IgD-negative memory B cell (primary cell): ENCODE data around the gene ATP10A. TPM values are rescaled to one million over a fixed set of nuclear protein-coding genes. Genes with fewer than 3 reads are reported as not detected.

ENCODE experiments used
- H3K27ac Mint-ChIP-seq, 3 donors: one replicate each; pipeline ENCODE4 v1.8.0; 2020 to 2022; ENCODE audit warnings: mild to moderate bottlenecking in 3 of 3, mixed read lengths in 3 of 3, moderate library complexity in 1 of 3
- H3K27me3 Mint-ChIP-seq: one replicate; pipeline ENCODE4 v1.8.0; 2021; ENCODE audit warnings: mixed read lengths
- H3K36me3 Mint-ChIP-seq: one replicate; pipeline ENCODE4 v1.8.0; 2020; ENCODE audit warnings: mild to moderate bottlenecking, mixed read lengths
- H3K4me1 Mint-ChIP-seq, 3 donors: one replicate each; pipeline ENCODE4 v1.8.0; 2020 to 2022; ENCODE audit warnings: mixed read lengths in 3 of 3, mild to moderate bottlenecking in 1 of 3
- H3K4me3 Mint-ChIP-seq, 4 donors: one replicate each; pipeline ENCODE4 v1.8.0; 2020 to 2022; ENCODE audit warnings: mild to moderate bottlenecking in 4 of 4, mixed read lengths in 4 of 4, moderate library complexity in 3 of 4
- H3K9me3 Mint-ChIP-seq, 3 donors: one replicate each; pipeline ENCODE4 v1.8.0; 2020 to 2021; ENCODE audit warnings: mixed read lengths in 3 of 3, mild to moderate bottlenecking in 1 of 3
- polyA plus RNA-seq: library from polyadenylated mRNA; unstranded; fragments of 300-500 nt; fragmentation: Illumina TruSeq; gene quantifications from one replicate; pipeline ENCODE4 v1.2.3, GENCODE V29; 2021

ATP10A gene
- polyA plus RNA-seq, 1 donor from 2014 or later = 0.48 TPM

DNA sequence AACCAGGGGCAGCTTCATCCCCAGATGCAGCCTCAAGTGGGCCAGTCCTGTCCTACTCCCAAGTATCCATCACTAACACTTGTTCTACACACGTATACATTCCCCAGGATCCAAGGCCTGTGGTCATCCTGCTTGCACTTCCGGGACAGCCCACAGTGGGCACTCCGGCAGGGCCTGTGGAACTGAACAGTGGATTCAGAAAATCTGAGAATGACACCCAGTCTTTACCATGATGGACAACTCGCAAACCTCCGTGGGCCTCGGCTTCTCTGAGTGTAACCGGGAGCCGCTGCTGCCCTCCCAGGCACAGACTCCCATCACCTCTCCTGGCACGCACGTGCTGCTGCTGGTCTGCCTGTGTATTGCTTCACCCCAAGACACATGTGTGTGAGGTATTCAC is 59.6 kb downstream of the ATP10A start:
- no peak overlapping the region for H3K27ac Mint-ChIP-seq
- peaks cover 0 to 3% (median 0%) of the 10 kb centered on the region in 3 donors for H3K9me3 Mint-ChIP-seq
- no peak overlapping the region for H3K4me3 Mint-ChIP-seq
- peaks cover 1% of the 10 kb centered on the region for H3K36me3 Mint-ChIP-seq
- peaks cover 30% of the 10 kb centered on the region for H3K27me3 Mint-ChIP-seq
- peaks cover 11 to 16% (median 16%) of the 10 kb centered on the region in 3 donors for H3K4me1 Mint-ChIP-seq

GRCh38 chr15:25803036-25803435 is 60.1 kb downstream of the ATP10A start:
- H3K27ac Mint-ChIP-seq = no peak overlapping the region
- peak overlapping the region in 2 of 4 donors; percentile 65 to 85 for H3K4me3 Mint-ChIP-seq
- peaks cover 0 to 3% (median 0%) of the 10 kb centered on the region in 3 donors for H3K9me3 Mint-ChIP-seq
- H3K27me3 Mint-ChIP-seq = peaks cover 33% of the 10 kb centered on the region
- peaks cover 1% of the 10 kb centered on the region for H3K36me3 Mint-ChIP-seq
- peaks cover 12 to 16% (median 16%) of the 10 kb centered on the region in 3 donors for H3K4me1 Mint-ChIP-seq

DNA sequence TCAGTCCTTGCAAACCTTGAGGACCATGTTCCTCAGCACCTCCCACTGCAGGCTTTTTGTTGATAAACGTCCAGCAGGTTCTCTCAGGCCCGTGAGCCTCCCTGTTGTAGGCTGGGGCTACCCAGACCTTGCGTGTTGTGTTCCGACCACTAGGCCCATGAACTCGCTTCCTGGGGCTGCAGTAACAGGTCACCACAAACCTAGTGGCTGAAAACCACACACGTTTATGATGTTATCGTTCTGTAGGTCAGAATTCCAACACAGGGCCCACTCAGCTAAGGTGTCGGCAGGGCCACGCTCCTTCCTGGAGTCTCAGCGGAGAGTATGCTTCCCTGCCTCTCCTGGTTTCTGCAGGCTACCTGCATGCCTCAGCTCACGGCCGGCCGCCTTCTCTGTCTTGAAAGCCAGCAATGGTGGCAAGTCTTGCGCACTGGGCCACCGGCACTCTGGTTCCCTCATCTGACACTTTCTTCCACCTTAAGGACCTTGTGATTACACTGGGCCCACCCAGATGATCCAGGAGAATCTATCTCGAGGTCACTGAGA is 60.8 kb downstream of the ATP10A start:
- Mint-ChIP-seq H3K36me3 (peaks cover 1% of the 10 kb centered on the region), H3K4me3 (peak overlapping the region in 1 of 4 donors; percentile 85), H3K4me1 (peaks cover 15 to 16% (median 16%) of the 10 kb centered on the region in 3 donors), H3K27ac (peak overlapping the region in 1 of 3 donors; percentile 19), H3K27me3 (peaks cover 35% of the 10 kb centered on the region), H3K9me3 (peaks cover 0 to 3% (median 0%) of the 10 kb centered on the region in 3 donors)

DNA sequence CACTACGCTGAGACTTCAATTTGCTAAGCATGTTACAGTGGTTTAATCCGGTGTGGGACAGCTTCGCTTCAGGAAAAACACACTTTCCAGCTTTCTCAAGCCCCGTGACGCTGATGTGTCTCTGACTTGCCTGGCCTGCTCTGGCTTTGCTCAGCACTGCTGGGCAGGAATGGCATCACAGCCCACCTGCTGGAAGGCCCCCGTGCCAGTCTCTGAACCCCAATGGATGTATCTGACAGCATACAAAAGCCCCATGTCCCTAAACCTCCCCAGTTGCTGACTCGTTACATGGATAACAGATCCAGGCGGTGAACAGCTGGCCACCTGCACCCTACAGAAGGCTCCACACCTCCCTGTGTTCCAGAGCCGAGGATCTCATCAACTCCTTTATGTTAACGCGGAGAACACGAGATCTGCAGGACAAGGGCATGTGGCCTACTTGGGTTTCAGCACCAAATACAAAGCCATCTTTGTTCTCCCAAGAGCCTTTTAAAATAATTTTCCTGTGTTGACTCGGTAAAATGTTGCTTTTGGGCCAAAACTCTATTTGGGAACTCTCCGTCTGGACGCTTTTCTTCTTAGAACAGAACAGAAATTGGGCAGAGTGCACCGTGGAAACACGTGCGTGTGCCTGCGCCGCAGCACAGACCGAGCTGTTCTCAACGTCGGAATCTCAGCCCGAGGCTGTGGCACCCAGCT is 61.4 kb downstream of the ATP10A start:
- H3K36me3 Mint-ChIP-seq = peaks cover 1% of the 10 kb centered on the region
- peaks cover 0 to 5% (median 0%) of the 10 kb centered on the region in 3 donors for H3K9me3 Mint-ChIP-seq
- H3K4me3 Mint-ChIP-seq = no peak overlapping the region
- H3K27ac Mint-ChIP-seq = peak overlapping the region in 1 of 3 donors; percentile 19
- H3K4me1 Mint-ChIP-seq = peaks cover 15 to 16% (median 16%) of the 10 kb centered on the region in 3 donors
- H3K27me3 Mint-ChIP-seq = peaks cover 41% of the 10 kb centered on the region

DNA sequence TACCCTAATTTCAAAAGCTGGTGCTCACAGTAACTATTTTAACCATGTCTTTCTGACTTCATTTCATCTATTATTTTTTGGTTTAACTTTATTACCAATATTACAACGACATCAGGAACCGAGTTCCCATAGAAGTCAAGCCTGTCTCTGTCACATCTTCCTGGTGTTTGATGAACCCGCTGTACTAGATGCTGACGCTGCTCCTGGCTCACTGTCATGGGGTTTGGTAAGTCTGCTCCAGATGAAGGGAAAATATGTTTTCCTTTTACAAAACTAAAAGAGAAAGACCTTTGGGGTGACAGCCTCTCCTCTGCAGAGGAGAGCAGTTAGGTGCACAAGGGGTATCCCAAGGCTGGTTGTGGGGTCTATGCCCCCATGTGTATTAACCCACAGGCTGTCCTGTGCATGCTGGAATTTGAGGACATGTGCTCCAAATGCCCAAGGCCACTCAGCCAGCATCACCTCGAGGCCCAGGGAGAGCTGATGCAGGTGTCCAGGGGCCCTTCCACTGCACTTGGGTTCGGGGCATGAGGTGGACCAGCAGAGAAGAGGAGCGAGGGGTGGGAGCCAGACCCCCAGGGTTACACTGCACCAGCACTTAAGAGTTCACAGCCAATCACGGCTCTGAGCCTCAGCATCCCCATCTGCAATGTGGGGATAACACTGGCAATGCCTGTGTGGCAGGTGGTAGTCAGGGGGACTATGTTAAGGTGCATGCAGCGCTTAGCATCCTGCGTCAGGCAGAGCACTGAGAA is 62.2 kb downstream of the ATP10A start:
- Mint-ChIP-seq H3K4me1 (peaks cover 15 to 17% (median 17%) of the 10 kb centered on the region in 3 donors), H3K4me3 (peak overlapping the region in 1 of 4 donors; percentile 42), H3K36me3 (peaks cover 1% of the 10 kb centered on the region), H3K27me3 (peaks cover 38% of the 10 kb centered on the region), H3K27ac (no peak overlapping the region), H3K9me3 (peaks cover 0 to 5% (median 0%) of the 10 kb centered on the region in 3 donors)

DNA sequence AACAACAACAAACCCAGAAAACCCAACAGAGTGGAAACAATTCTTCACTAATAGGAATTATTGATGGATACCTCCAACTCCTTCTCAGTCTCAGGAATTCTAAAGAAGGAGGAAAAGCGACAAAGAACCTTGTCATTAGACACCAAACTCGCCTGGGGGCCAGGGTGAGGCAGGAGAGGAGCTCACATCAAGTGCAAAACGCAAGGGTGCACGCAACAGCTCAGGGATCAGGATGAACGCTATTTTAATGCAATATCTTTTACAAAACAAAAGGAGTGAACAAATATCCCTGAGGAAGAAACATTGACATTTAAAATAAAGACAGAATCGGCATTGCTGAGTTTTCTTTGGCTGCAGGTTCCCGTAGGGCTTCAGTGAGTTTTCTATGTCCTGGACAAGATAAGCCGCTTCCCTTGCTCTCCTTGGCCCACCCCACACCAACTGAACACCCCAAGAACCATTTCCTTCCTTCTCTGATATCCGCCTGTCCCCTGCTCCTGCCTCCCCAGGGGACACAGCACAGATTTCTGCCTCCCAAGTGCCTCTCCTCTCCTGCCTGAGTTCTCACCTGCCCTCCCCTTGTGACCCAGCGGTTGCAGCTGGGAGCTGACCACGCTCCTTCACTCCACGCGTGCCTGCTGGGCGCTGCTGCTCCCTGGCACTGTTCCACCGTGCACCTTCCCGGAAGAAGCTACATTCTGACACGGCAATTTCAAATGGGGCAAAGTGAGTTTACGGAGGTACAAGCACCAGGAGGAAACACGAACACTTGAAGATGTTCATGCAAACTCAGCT is 63.0 kb downstream of the ATP10A start:
- peaks cover 20 to 26% (median 22%) of the 10 kb centered on the region in 3 donors for H3K4me1 Mint-ChIP-seq
- H3K4me3 Mint-ChIP-seq = peak overlapping the region in 2 of 4 donors; percentile 39 to 42
- H3K36me3 Mint-ChIP-seq = peaks cover 1% of the 10 kb centered on the region
- H3K27ac Mint-ChIP-seq = no peak overlapping the region
- peaks cover 40% of the 10 kb centered on the region for H3K27me3 Mint-ChIP-seq
- peaks cover 0 to 5% (median 0%) of the 10 kb centered on the region in 3 donors for H3K9me3 Mint-ChIP-seq

GRCh38 chr15:25797936-25798901 is 64.9 kb downstream of the ATP10A start:
- Mint-ChIP-seq H3K36me3 (peaks cover 1% of the 10 kb centered on the region), H3K27ac (peak overlapping the region in 1 of 3 donors; percentile 59), H3K4me3 (peak overlapping the region in 2 of 4 donors; percentile 8 to 22), H3K9me3 (peaks cover 0 to 5% (median 0%) of the 10 kb centered on the region in 3 donors), H3K4me1 (peaks cover 21 to 28% (median 26%) of the 10 kb centered on the region in 3 donors), H3K27me3 (peaks cover 40% of the 10 kb centered on the region)

DNA sequence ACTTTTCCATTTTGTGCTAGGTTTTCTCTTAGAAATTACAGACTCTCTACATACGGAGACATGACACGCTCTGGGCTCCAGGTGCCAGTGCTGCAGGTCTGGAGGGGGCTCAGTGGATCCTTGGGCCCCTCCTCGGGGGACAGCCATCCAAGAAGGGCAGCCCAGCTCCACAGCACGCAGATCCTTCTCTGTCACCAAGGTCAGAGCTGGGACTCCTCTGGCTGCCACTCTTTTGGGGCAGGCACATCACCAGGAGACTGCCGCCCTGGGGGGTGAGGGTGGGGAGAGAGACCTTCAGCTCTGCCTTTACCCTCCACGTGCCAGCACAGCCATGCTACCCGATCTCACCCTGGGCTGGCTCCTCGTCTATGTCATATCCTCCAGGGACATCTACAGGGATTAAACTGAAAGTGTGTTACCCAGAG is 65.6 kb downstream of the ATP10A start:
- Mint-ChIP-seq H3K9me3 (peaks cover 0 to 5% (median 0%) of the 10 kb centered on the region in 3 donors), H3K36me3 (peaks cover 1% of the 10 kb centered on the region), H3K4me3 (peak overlapping the region in 1 of 4 donors; percentile 22), H3K4me1 (peaks cover 17 to 30% (median 24%) of the 10 kb centered on the region in 3 donors), H3K27ac (no peak overlapping the region), H3K27me3 (peaks cover 40% of the 10 kb centered on the region)

GRCh38 chr15:25797035-25797434 is 66.1 kb downstream of the ATP10A start:
- Mint-ChIP-seq H3K27ac (no peak overlapping the region), H3K9me3 (peaks cover 0 to 5% (median 0%) of the 10 kb centered on the region in 3 donors), H3K4me3 (no peak overlapping the region), H3K36me3 (peaks cover 1% of the 10 kb centered on the region), H3K27me3 (peaks cover 40% of the 10 kb centered on the region), H3K4me1 (peaks cover 17 to 31% (median 24%) of the 10 kb centered on the region in 3 donors)

DNA sequence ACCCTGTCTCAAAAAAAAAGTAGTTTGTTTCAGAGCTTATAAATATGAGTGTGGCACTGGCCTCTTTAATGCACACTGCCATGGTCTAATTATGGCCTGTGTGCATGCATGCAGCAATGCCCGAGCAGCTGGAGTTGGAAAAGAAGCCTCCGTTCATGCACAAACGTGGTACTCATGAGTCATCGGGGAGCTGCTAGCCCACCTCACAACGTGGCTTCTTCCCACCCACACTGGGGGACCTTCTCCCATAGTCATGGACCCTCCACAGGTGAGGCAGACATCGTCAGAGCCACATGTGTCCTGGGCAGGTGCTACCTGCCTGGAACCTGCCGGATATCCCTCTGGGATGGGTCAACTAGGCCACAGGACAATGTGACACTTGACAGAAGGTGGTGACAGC is 66.7 kb downstream of the ATP10A start:
- Mint-ChIP-seq H3K9me3 (peaks cover 0 to 5% (median 0%) of the 10 kb centered on the region in 3 donors), H3K36me3 (peaks cover 1% of the 10 kb centered on the region), H3K27ac (no peak overlapping the region), H3K4me1 (peaks cover 17 to 31% (median 24%) of the 10 kb centered on the region in 3 donors), H3K4me3 (no peak overlapping the region), H3K27me3 (peaks cover 40% of the 10 kb centered on the region)

GRCh38 chr15:25795712-25796111 is 67.4 kb downstream of the ATP10A start:
- peak overlapping the region in 1 of 4 donors; percentile 6 for H3K4me3 Mint-ChIP-seq
- no peak overlapping the region for H3K27ac Mint-ChIP-seq
- peaks cover 17 to 31% (median 24%) of the 10 kb centered on the region in 3 donors for H3K4me1 Mint-ChIP-seq
- H3K9me3 Mint-ChIP-seq = peaks cover 0 to 5% (median 0%) of the 10 kb centered on the region in 3 donors
- H3K36me3 Mint-ChIP-seq = peaks cover 1% of the 10 kb centered on the region
- peaks cover 39% of the 10 kb centered on the region for H3K27me3 Mint-ChIP-seq

- peaks cover 0 to 2% (median 0%) of the 10 kb centered on the region in 3 donors for H3K9me3 Mint-ChIP-seq
- H3K36me3 Mint-ChIP-seq = peaks cover 1% of the 10 kb centered on the region
- peaks cover 14 to 28% (median 27%) of the 10 kb centered on the region in 3 donors for H3K4me1 Mint-ChIP-seq
- H3K27me3 Mint-ChIP-seq = peaks cover 37% of the 10 kb centered on the region
- no peak overlapping the region for H3K27ac Mint-ChIP-seq
- no peak overlapping the region for H3K4me3 Mint-ChIP-seq
These were observed 68.1 kb downstream of the ATP10A start for GRCh38 chr15:25795061-25795460.

DNA sequence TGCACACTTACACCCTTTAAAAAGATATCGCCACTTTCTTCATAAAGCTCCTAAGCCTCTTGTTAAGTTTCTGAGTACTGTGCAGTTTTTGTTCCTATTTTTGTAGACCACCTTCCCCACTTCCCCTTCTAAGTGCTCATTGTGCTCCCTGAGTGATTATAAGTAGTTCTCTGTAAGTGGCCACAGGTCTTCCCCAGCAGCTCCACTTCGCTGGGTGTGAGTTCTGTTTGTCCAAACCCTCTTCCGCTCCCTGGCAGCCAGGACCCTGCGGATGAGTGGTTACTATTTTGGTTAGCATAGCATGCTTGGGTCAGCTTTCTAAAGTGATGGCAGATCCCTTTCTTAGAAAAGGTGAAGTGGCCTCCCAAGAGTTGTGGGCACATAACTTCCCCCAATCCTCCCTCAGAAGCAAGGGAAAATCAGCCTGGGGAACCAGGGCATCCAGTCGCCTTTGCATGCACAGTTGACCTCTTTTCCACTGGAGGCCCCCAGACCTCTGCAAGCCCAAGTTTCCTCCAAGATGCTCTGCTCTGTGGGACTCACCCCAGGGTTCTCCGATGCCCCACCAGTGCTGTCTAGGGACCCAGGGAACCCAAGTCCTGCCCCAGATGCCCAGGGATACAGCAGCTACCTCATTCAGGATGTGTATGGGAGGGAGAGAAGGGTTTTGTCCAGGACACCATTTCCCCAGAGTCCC is 69.6 kb downstream of the ATP10A start:
- Mint-ChIP-seq H3K4me3 (peak overlapping the region in 3 of 4 donors; percentile 1 to 81 (median 31)), H3K36me3 (no peaks in the 10 kb centered on the region), H3K9me3 (peaks cover 0 to 2% (median 0%) of the 10 kb centered on the region in 3 donors), H3K4me1 (peaks cover 11 to 25% (median 19%) of the 10 kb centered on the region in 3 donors), H3K27me3 (peaks cover 27% of the 10 kb centered on the region), H3K27ac (peak overlapping the region in 1 of 3 donors; percentile 40)
